DOHH2 (cell line): ENCODE results near the gene EIF2B2.

Source experiments
- EZH2phosphoT487 ChIP-seq: fragments of 200-600 bp; sonication (generic); IDR thresholded peaks from 2 replicates; pipeline ENCODE4 v1.6.1; 2017; ENCODE audit warnings: borderline replicate concordance, mild to moderate bottlenecking, antibody characterized with exemption, low read length, moderate library complexity, mixed read lengths
- TF ChIP-seq, protein P1 (sequence below): fragments of 200-600 bp; sonication (generic); IDR thresholded peaks from one replicate; pipeline ENCODE4 v1.5.1; 2014; ENCODE audit warnings: antibody characterized with exemption, mild to moderate bottlenecking, low read depth, low read length; ENCODE audit not compliant: poor library complexity, severe bottlenecking

DNA sequence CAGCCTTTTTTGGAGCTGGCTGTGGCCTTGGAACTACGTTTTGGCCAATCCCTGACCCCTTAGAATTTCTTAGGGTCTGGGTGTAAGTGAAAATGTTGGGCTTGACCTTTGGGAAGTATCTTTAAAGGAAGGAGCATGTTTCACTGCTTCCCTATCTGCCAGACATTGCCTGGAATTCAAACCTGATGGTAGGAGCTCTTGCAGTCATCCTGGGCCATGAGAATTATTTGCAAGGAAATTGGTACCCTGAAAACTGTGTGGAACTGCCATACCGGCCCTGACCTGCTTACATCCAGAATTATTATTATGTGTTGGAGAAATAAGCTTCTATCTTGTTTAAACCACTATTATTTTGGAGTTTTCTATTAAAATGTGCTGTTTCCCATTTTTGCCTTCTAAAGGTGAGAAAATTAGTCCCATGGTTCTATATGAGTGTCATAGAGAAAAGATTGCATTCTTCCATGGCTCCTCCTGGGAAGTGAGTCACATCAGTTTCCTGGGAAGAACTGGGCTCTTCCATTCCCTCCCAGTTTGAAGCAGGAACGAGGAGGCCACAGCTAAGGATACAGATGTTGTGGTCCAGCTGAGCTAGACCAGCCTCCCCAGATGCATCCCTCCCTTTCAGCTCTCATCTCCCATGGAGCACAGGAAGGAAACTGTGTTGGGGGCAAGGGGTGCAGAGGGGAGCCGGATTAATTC, 37.8 kb upstream of the EIF2B2 start:
- TF ChIP-seq, protein P1, sequence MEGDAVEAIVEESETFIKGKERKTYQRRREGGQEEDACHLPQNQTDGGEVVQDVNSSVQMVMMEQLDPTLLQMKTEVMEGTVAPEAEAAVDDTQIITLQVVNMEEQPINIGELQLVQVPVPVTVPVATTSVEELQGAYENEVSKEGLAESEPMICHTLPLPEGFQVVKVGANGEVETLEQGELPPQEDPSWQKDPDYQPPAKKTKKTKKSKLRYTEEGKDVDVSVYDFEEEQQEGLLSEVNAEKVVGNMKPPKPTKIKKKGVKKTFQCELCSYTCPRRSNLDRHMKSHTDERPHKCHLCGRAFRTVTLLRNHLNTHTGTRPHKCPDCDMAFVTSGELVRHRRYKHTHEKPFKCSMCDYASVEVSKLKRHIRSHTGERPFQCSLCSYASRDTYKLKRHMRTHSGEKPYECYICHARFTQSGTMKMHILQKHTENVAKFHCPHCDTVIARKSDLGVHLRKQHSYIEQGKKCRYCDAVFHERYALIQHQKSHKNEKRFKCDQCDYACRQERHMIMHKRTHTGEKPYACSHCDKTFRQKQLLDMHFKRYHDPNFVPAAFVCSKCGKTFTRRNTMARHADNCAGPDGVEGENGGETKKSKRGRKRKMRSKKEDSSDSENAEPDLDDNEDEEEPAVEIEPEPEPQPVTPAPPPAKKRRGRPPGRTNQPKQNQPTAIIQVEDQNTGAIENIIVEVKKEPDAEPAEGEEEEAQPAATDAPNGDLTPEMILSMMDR = no peak
- no peak for TF ChIP-seq EZH2phosphoT487
